ENCODE measurements around the gene SLC6A19.

- TF ChIP-seq CTCF (IDR thresholded peaks at IDR 0.05) (no peak), EZH2 (IDR thresholded peaks at IDR 0.05; ENCODE audit: borderline replicate concordance, insufficient read depth, low read depth, low read length, poor library complexity, severe bottlenecking) (no peak)
Measured at GRCh38 chr5:1212881-1213280, 11.5 kb downstream of the SLC6A19 start.

Data from B cell (primary cell).